Measurements from ENCODE around the gene COX4I2.
A peak's percentile ranks its signal among the peaks of the same experiment; 100 is the strongest.
"Not testable (repeated sequence)": the region's sequence is repeated elsewhere in the genome, so short reads cannot be mapped to it uniquely, and the experiment has no call there.

The COX4I2 gene

GRCh38 chr20:31661625-31662371 lies 24.1 kb downstream of the COX4I2 start:
- peak; percentile 71 for DNase-seq

- DNase-seq, result no peak
Observed at GRCh38 chr20:31662372-31662854, 24.7 kb downstream of the COX4I2 start.

GRCh38 chr20:31663524-31663837 lies 25.8 kb downstream of the COX4I2 start:
- no peak for DNase-seq

GRCh38 chr20:31663838-31664695 lies 26.4 kb downstream of the COX4I2 start:
- DNase-seq, result no peak

- no peak for DNase-seq
Observed at GRCh38 chr20:31664696-31665354, 27.1 kb downstream of the COX4I2 start.

- DNase-seq, result no peak
Observed at GRCh38 chr20:31665753-31666152, 28.0 kb downstream of the COX4I2 start.

- no peak for DNase-seq
Observed at GRCh38 chr20:31666258-31667042, 28.7 kb downstream of the COX4I2 start.

GRCh38 chr20:31667315-31668285 lies 29.9 kb downstream of the COX4I2 start:
- DNase-seq, result no peak

- not testable (repeated sequence) for DNase-seq
Observed at GRCh38 chr20:31668944-31669343, 31.2 kb downstream of the COX4I2 start.

- no peak for DNase-seq
Observed at GRCh38 chr20:31669876-31670275, 32.2 kb downstream of the COX4I2 start.

- DNase-seq, result no peak
Observed at GRCh38 chr20:31670371-31671228, 32.9 kb downstream of the COX4I2 start.

GRCh38 chr20:31671324-31671723 lies 33.6 kb downstream of the COX4I2 start:
- no peak for DNase-seq

- no peak for DNase-seq
Observed at GRCh38 chr20:31673435-31673834, 35.7 kb downstream of the COX4I2 start.

- no peak for DNase-seq
Observed at GRCh38 chr20:31673943-31674463, 36.3 kb downstream of the COX4I2 start.

- peak; percentile 55 for DNase-seq
Observed at GRCh38 chr20:31674895-31675827, 37.4 kb downstream of the COX4I2 start.

- DNase-seq, result no peak
Observed at GRCh38 chr20:31675828-31676608, 38.3 kb downstream of the COX4I2 start.

GRCh38 chr20:31676609-31676989 lies 38.9 kb downstream of the COX4I2 start:
- no peak for DNase-seq

- DNase-seq, result no peak
Observed at GRCh38 chr20:31677553-31678260, 40.0 kb downstream of the COX4I2 start.
